GM23338 (cell line): ENCODE data around the gene ZFP14. TPM values are rescaled to one million over a fixed set of nuclear protein-coding genes. Genes with fewer than 3 reads are reported as not detected.

Experiments
- ATAC-seq: fragments of 200-7000 bp; cut with Tn5 transposase; 3 replicates; pipeline ENCODE4 v1.9.1; 2020
- DNase-seq: peaks from one replicate; pipeline ENCODE4 v3.0.0-alpha.2; 2015; ENCODE audit warnings: low spot score
- H2AFZ ChIP-seq: fragments of 200-600 bp; sonication (generic); 2 replicates; pipeline ENCODE4 v1.8.0; 2016; ENCODE audit warnings: antibody characterized with exemption, mild to moderate bottlenecking, moderate library complexity
- H3F3A ChIP-seq: fragments of 200-600 bp; sonication (generic); replicated peaks from 2 replicates; pipeline ENCODE4 v1.8.0; 2017; ENCODE audit warnings: antibody characterized with exemption, mixed run types, low read depth
- H3K27ac ChIP-seq: fragments of 200-600 bp; sonication (generic); 2 replicates; pipeline ENCODE4 v1.6.1; 2016; ENCODE audit warnings: low read depth
- H3K27me3 ChIP-seq: fragments of 200-600 bp; sonication (generic); 2 replicates; pipeline ENCODE4 v1.8.0; 2016; ENCODE audit warnings: mild to moderate bottlenecking, mixed run types, moderate library complexity; ENCODE audit not compliant: insufficient read depth
- H3K36me3 ChIP-seq: fragments of 200-600 bp; sonication (generic); 2 replicates; pipeline ENCODE4 v1.8.0; 2016; ENCODE audit warnings: mild to moderate bottlenecking; ENCODE audit not compliant: insufficient read depth
- H3K4me1 ChIP-seq: fragments of 200-600 bp; sonication (generic); 2 replicates; pipeline ENCODE4 v1.8.0; 2016; ENCODE audit warnings: mild to moderate bottlenecking, moderate library complexity; ENCODE audit not compliant: insufficient read depth
- H3K4me2 ChIP-seq: fragments of 200-600 bp; sonication (generic); 2 replicates; pipeline ENCODE4 v1.7.1; 2017; ENCODE audit warnings: mixed run types
- H3K4me3 ChIP-seq: fragments of 200-600 bp; sonication (generic); 2 replicates; pipeline ENCODE4 v1.6.1; 2016; ENCODE audit warnings: mixed run types
- H3K79me2 ChIP-seq: fragments of 200-600 bp; sonication (generic); replicated peaks from 2 replicates; pipeline ENCODE4 v1.8.0; 2017; ENCODE audit warnings: mild to moderate bottlenecking; ENCODE audit not compliant: insufficient read depth
- H3K9me2 ChIP-seq: fragments of 200-600 bp; sonication (generic); 2 replicates; pipeline ENCODE4 v1.8.0; 2017; ENCODE audit not compliant: insufficient read depth
- H4K20me1 ChIP-seq: fragments of 200-600 bp; sonication (generic); replicated peaks from 2 replicates; pipeline ENCODE4 v1.8.0; 2017; ENCODE audit warnings: mild to moderate bottlenecking; ENCODE audit not compliant: insufficient read depth
- H3K27ac Mint-ChIP-seq: 2 replicates; pipeline ENCODE4 v1.8.0; 2020; ENCODE audit warnings: inconsistent platforms, mild to moderate bottlenecking, moderate library complexity, mixed read lengths
- H3K27me3 Mint-ChIP-seq: 3 replicates; pipeline ENCODE4 v1.8.0; 2022; ENCODE audit warnings: low read depth, mild to moderate bottlenecking, moderate library complexity, mixed read lengths, inconsistent platforms; ENCODE audit not compliant: insufficient read depth, poor library complexity
- H3K36me3 Mint-ChIP-seq: 3 replicates; pipeline ENCODE4 v1.8.0; 2021; ENCODE audit warnings: low read depth, mild to moderate bottlenecking, inconsistent platforms, moderate library complexity, mixed read lengths
- H3K4me1 Mint-ChIP-seq: 3 replicates; pipeline ENCODE4 v1.8.0; 2020; ENCODE audit warnings: mild to moderate bottlenecking, inconsistent platforms, mixed read lengths
- H3K4me3 Mint-ChIP-seq: 3 replicates; pipeline ENCODE4 v1.8.0; 2021; ENCODE audit warnings: moderate library complexity, mild to moderate bottlenecking, inconsistent platforms, mixed read lengths
- H3K9me3 Mint-ChIP-seq: 3 replicates; pipeline ENCODE4 v1.8.0; 2020; ENCODE audit warnings: moderate library complexity, mild to moderate bottlenecking, inconsistent platforms, mixed read lengths
- CREB1 ChIP-seq: fragments of 250-450 bp; sonication (Bioruptor Pico); IDR thresholded peaks from 2 replicates; pipeline ENCODE4 v1.5.0; 2020; ENCODE audit warnings: low read depth, mild to moderate bottlenecking, moderate library complexity
- EZH2 ChIP-seq: fragments of 200-600 bp; sonication (generic); IDR thresholded peaks from one replicate; pipeline ENCODE4 v1.8.0; 2017; ENCODE audit warnings: antibody characterized with exemption, mild to moderate bottlenecking, low read depth; ENCODE audit not compliant: unreplicated experiment
- EZH2phosphoT487 ChIP-seq: fragments of 200-600 bp; sonication (generic); IDR thresholded peaks from one replicate; pipeline ENCODE4 v1.8.1; 2018; ENCODE audit warnings: antibody characterized with exemption; ENCODE audit not compliant: unreplicated experiment
- JUNB ChIP-seq: IDR thresholded peaks from one replicate; pipeline ENCODE4 v1.6.1; 2016; ENCODE audit warnings: antibody characterized with exemption; ENCODE audit not compliant: unreplicated experiment
- NANOG ChIP-seq: IDR thresholded peaks from 2 replicates; pipeline ENCODE4 v1.6.1; 2016; ENCODE audit warnings: antibody characterized with exemption, borderline replicate concordance
- POLR2AphosphoS5 ChIP-seq: IDR thresholded peaks from 2 replicates; pipeline ENCODE4 v1.6.1; 2016; ENCODE audit warnings: antibody characterized with exemption, low read depth
- STAT1 ChIP-seq: IDR thresholded peaks from one replicate; pipeline ENCODE4 v1.6.1; 2016; ENCODE audit warnings: antibody characterized with exemption; ENCODE audit not compliant: unreplicated experiment
- ZNF331 ChIP-seq: fragments of 250-450 bp; sonication (Bioruptor Pico); IDR thresholded peaks from 2 replicates; pipeline ENCODE4 v1.5.0; 2020; ENCODE audit warnings: low read depth, mild to moderate bottlenecking, moderate library complexity
- polyA plus RNA-seq: library from polyadenylated mRNA; unstranded; fragments of >200 nt; fragmentation: Nextera tagmentation; extraction: Ambion mirVana; gene quantifications from 2 replicates; pipeline ENCODE4 v1.2.1, GENCODE V29; 2016
- total RNA-seq: library from RNA; depleted of rRNA; stranded (reverse); fragments of >200 nt; shearing (Covaris generic); gene quantifications from 2 replicates; pipeline ENCODE4 v1.2.3, GENCODE V29; 2014
- TF ChIP-seq, protein P1 (sequence below): IDR thresholded peaks from one replicate; pipeline ENCODE4 v1.6.1; 2018; ENCODE audit warnings: antibody characterized with exemption; ENCODE audit not compliant: unreplicated experiment
- TF ChIP-seq, protein P2 (sequence below): fragments of 250-450 bp; sonication (Bioruptor Pico); IDR thresholded peaks from 2 replicates; pipeline ENCODE4 v1.5.0; 2020; ENCODE audit warnings: mild to moderate bottlenecking, moderate library complexity
- TF ChIP-seq, protein P3 (sequence below), 2 experiments: fragments of 200-600 bp in 1 of 2; sonication (generic) in 1 of 2; conservative IDR thresholded peaks; 2 replicates each; pipeline versions ENCODE4 v1.5.1 to v1.6.1; 2016 to 2017; ENCODE audit warnings: antibody characterized with exemption in 2 of 2, low read depth in 2 of 2, mild to moderate bottlenecking in 2 of 2, moderate library complexity in 1 of 2
- TF ChIP-seq, protein P4 (sequence below): IDR thresholded peaks from 2 replicates; pipeline ENCODE4 v1.6.1; 2016; ENCODE audit warnings: antibody characterized with exemption

Gene ZFP14
- total and polyA plus RNA-seq, 2 experiments from 2014 or later = 9.0 to 10.4 TPM

DNA sequence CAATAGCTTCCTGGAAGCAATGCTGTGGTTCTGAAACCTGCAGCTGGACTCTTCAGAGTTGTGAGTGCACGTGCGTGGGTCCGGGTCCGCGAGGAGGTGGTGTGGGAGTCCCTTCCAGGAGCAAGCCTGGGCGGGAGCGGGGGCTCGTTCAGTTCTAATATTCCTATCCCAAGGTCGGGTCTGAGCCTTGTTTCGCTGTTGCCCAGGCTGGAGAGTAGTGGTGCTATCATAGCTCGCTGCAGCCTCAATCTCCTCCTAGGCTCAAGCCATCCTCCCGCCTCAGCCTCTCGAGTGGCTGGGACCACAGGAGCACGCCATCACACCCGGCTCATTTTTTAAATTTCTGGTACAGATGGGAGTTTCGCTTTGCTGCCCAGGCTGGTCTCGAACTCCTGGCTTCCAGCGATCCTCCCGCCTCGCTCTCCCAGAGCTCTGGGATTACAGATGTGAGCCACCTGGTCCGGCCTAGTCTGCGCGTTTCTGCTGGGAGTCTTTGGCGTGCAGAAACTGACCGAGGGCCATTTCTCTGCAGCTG is 38.8 kb upstream of the ZFP14 start:
- Histone ChIP-seq H2AFZ (peak overlapping the region; percentile 92), H3K27ac (no peak overlapping the region), H3F3A (no peaks in the 10 kb centered on the region; the same call in 1 of the 2 replicates), H3K4me2 (peak overlapping the region; percentile 73), H3K4me3 (peak overlapping the region; percentile 88), H3K79me2 (peaks cover 53% of the 10 kb centered on the region), H3K9me2 (no peaks in the 10 kb centered on the region), H4K20me1 (peaks cover 8% of the 10 kb centered on the region; the same call in 1 of the 2 replicates), H3K36me3 (no peaks in the 10 kb centered on the region), H3K4me1 (peaks cover 9% of the 10 kb centered on the region), H3K27me3 (peaks cover 42% of the 10 kb centered on the region)
- H3K36me3 Mint-ChIP-seq = peaks cover 22% of the 10 kb centered on the region
- peaks cover 16% of the 10 kb centered on the region; the same call in 2 of the 3 replicates for H3K4me1 Mint-ChIP-seq
- DNase-seq (peak; percentile 45), ATAC-seq (peak; percentile 16)
- TF ChIP-seq NANOG (no peak), STAT1 (no peak), CREB1 (no peak), EZH2 (no peak), JUNB (no peak), EZH2phosphoT487 (no peak), ZNF331 (CRISPR knock-in tag) (no peak), POLR2AphosphoS5 (no peak)
- TF ChIP-seq, protein P1, sequence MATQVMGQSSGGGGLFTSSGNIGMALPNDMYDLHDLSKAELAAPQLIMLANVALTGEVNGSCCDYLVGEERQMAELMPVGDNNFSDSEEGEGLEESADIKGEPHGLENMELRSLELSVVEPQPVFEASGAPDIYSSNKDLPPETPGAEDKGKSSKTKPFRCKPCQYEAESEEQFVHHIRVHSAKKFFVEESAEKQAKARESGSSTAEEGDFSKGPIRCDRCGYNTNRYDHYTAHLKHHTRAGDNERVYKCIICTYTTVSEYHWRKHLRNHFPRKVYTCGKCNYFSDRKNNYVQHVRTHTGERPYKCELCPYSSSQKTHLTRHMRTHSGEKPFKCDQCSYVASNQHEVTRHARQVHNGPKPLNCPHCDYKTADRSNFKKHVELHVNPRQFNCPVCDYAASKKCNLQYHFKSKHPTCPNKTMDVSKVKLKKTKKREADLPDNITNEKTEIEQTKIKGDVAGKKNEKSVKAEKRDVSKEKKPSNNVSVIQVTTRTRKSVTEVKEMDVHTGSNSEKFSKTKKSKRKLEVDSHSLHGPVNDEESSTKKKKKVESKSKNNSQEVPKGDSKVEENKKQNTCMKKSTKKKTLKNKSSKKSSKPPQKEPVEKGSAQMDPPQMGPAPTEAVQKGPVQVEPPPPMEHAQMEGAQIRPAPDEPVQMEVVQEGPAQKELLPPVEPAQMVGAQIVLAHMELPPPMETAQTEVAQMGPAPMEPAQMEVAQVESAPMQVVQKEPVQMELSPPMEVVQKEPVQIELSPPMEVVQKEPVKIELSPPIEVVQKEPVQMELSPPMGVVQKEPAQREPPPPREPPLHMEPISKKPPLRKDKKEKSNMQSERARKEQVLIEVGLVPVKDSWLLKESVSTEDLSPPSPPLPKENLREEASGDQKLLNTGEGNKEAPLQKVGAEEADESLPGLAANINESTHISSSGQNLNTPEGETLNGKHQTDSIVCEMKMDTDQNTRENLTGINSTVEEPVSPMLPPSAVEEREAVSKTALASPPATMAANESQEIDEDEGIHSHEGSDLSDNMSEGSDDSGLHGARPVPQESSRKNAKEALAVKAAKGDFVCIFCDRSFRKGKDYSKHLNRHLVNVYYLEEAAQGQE = no peak
- TF ChIP-seq, protein P2, sequence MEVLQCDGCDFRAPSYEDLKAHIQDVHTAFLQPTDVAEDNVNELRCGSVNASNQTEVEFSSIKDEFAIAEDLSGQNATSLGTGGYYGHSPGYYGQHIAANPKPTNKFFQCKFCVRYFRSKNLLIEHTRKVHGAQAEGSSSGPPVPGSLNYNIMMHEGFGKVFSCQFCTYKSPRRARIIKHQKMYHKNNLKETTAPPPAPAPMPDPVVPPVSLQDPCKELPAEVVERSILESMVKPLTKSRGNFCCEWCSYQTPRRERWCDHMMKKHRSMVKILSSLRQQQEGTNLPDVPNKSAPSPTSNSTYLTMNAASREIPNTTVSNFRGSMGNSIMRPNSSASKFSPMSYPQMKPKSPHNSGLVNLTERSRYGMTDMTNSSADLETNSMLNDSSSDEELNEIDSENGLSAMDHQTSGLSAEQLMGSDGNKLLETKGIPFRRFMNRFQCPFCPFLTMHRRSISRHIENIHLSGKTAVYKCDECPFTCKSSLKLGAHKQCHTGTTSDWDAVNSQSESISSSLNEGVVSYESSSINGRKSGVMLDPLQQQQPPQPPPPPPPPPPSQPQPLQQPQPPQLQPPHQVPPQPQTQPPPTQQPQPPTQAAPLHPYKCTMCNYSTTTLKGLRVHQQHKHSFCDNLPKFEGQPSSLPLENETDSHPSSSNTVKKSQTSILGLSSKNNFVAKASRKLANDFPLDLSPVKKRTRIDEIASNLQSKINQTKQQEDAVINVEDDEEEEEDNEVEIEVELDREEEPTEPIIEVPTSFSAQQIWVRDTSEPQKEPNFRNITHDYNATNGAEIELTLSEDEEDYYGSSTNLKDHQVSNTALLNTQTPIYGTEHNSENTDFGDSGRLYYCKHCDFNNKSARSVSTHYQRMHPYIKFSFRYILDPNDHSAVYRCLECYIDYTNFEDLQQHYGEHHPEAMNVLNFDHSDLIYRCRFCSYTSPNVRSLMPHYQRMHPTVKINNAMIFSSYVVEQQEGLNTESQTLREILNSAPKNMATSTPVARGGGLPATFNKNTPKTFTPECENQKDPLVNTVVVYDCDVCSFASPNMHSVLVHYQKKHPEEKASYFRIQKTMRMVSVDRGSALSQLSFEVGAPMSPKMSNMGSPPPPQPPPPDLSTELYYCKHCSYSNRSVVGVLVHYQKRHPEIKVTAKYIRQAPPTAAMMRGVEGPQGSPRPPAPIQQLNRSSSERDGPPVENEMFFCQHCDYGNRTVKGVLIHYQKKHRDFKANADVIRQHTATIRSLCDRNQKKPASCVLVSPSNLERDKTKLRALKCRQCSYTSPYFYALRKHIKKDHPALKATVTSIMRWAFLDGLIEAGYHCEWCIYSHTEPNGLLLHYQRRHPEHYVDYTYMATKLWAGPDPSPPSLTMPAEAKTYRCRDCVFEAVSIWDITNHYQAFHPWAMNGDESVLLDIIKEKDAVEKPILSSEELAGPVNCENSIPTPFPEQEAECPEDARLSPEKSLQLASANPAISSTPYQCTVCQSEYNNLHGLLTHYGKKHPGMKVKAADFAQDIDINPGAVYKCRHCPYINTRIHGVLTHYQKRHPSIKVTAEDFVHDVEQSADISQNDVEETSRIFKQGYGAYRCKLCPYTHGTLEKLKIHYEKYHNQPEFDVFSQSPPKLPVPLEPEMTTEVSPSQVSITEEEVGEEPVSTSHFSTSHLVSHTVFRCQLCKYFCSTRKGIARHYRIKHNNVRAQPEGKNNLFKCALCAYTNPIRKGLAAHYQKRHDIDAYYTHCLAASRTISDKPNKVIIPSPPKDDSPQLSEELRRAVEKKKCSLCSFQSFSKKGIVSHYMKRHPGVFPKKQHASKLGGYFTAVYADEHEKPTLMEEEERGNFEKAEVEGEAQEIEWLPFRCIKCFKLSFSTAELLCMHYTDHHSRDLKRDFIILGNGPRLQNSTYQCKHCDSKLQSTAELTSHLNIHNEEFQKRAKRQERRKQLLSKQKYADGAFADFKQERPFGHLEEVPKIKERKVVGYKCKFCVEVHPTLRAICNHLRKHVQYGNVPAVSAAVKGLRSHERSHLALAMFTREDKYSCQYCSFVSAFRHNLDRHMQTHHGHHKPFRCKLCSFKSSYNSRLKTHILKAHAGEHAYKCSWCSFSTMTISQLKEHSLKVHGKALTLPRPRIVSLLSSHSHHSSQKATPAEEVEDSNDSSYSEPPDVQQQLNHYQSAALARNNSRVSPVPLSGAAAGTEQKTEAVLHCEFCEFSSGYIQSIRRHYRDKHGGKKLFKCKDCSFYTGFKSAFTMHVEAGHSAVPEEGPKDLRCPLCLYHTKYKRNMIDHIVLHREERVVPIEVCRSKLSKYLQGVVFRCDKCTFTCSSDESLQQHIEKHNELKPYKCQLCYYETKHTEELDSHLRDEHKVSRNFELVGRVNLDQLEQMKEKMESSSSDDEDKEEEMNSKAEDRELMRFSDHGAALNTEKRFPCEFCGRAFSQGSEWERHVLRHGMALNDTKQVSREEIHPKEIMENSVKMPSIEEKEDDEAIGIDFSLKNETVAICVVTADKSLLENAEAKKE (CRISPR knock-in tag) = no peak
- TF ChIP-seq, protein P3, sequence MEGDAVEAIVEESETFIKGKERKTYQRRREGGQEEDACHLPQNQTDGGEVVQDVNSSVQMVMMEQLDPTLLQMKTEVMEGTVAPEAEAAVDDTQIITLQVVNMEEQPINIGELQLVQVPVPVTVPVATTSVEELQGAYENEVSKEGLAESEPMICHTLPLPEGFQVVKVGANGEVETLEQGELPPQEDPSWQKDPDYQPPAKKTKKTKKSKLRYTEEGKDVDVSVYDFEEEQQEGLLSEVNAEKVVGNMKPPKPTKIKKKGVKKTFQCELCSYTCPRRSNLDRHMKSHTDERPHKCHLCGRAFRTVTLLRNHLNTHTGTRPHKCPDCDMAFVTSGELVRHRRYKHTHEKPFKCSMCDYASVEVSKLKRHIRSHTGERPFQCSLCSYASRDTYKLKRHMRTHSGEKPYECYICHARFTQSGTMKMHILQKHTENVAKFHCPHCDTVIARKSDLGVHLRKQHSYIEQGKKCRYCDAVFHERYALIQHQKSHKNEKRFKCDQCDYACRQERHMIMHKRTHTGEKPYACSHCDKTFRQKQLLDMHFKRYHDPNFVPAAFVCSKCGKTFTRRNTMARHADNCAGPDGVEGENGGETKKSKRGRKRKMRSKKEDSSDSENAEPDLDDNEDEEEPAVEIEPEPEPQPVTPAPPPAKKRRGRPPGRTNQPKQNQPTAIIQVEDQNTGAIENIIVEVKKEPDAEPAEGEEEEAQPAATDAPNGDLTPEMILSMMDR (conservative IDR thresholded peaks at IDR 0.05; ENCODE audit: low read depth in 2 of 2) = no peak
- TF ChIP-seq, protein P4, sequence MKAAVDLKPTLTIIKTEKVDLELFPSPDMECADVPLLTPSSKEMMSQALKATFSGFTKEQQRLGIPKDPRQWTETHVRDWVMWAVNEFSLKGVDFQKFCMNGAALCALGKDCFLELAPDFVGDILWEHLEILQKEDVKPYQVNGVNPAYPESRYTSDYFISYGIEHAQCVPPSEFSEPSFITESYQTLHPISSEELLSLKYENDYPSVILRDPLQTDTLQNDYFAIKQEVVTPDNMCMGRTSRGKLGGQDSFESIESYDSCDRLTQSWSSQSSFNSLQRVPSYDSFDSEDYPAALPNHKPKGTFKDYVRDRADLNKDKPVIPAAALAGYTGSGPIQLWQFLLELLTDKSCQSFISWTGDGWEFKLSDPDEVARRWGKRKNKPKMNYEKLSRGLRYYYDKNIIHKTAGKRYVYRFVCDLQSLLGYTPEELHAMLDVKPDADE = no peak
- no peaks in the 10 kb centered on the region for H3K9me3 Mint-ChIP-seq
- peaks cover 37% of the 10 kb centered on the region for H3K27me3 Mint-ChIP-seq
- H3K4me3 Mint-ChIP-seq = peak overlapping the region; percentile 94
- peak overlapping the region; percentile 86 for H3K27ac Mint-ChIP-seq
